Stimulated activated CD8-positive, alpha-beta memory T cell treated with anti-CD3 and anti-CD28 coated beads, Interleukin-4, amount 100 ng/mL, for 48 hours (primary cell): ENCODE measurements around the gene UFSP2.
"Not testable (repeated sequence)": the region's sequence is repeated elsewhere in the genome, so short reads cannot be mapped to it uniquely, and the experiment has no call there.

Experiments used
- DNase-seq: peaks from one replicate; pipeline ENCODE4 v3.0.0-alpha.2; 2020

Gene UFSP2

GRCh38 chr4:185381288-185382196 is 44.2 kb downstream of the UFSP2 start:
- DNase-seq, result no peak

DNA sequence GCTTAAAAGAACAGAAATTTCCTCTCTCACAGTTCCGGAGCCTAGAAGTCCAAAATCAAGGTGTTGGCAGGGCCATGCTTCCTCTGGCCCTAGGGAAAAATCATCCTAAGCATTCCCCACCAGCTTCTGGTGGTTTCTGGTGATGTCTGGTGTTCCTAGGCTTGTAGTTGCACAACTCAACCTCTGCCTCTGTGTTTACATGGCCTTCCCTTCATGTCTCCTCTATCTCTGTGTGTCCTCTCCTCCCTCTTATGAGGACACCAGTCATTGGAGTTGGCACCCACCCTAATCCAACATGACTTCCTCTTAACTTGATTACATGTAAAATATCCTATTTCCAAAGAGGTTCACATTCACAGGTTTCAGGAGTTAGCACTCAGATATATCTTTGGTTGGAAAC is 45.4 kb downstream of the UFSP2 start:
- DNase-seq, result no peak

GRCh38 chr4:185379326-185380295 is 46.2 kb downstream of the UFSP2 start:
- no peak for DNase-seq

GRCh38 chr4:185378264-185378663 is 47.5 kb downstream of the UFSP2 start:
- no peak for DNase-seq

DNA sequence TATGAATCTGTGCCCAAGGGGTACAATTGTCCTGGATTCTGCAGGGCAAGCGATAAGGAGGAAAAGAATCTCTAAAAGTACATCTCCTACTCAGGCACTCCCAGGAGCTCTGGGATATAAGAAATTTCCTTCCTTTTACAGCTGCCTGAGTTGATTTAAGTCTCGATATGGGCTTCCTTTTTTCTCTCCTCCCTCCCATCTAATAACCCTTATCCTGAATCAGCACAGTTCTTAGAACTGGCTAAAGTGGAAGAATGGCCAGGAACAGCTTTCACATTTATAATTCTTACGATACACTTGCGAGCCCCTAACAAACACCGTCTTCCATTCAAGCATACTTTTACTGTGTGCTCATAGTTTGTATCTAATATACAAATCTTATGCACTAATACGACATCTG is 51.2 kb downstream of the UFSP2 start:
- no peak for DNase-seq

DNA sequence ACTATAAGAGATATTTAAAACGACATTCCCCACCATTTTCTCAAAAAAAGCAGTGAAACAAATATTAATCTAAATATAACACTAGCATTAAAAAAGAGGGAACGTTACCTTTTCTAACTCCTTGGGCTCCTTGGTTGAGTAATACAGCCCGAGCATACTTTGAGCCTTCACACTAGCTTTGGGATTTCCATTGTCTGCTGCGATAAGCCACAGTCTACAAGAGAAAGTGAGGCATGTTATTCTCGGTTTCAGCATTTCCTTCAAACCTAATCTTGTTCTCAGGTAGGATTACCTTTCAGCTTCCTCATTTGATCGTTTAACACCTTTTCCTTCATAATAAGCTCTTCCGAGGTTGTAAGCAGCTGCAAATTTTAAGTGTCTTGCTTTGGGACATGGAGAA is 51.7 kb downstream of the UFSP2 start:
- DNase-seq, result no peak

- no peak for DNase-seq
Measured at GRCh38 chr4:185371702-185372101, 54.1 kb downstream of the UFSP2 start.

GRCh38 chr4:185370268-185370949 is 55.4 kb downstream of the UFSP2 start:
- no peak for DNase-seq

- DNase-seq, result no peak
Measured at GRCh38 chr4:185369731-185370130, 56.0 kb downstream of the UFSP2 start.

DNA sequence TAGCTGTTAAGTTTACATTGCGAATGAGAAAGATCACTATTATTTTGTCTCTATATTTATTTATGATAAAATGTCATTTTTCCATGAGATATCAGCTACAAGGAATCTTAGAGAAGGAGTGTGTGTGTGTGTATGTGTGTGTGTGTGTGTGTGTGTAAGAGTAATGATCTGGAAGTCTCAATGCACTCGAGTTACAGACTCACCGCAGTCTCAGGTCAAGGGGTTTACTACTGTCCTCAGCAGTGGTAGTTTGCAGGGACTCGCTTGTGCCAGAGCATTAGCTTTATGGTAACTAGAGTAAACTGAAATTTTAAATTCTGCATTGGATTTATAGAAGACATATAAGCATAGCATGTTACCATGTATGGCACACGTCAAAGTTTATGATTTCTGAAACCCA is 60.9 kb downstream of the UFSP2 start:
- no peak for DNase-seq

DNA sequence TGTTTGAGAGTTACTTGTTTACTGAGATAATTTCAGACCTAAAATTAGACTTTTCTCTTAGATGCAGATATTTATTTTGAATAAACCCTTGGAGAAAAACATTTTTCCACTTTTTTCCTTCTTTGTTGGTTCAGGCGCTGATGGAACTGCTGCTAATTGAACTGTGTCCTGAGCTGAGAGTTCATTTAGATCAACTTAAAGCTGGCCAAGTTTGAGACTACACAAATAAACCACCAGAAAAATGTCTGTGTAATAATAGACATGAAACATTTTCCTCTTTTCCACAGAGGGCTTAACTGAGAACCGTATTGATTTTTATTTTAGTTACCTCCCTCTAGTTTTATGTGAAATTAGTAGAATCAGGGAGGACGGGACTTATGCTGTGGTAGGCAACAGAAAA is 62.5 kb downstream of the UFSP2 start:
- DNase-seq, result no peak

DNA sequence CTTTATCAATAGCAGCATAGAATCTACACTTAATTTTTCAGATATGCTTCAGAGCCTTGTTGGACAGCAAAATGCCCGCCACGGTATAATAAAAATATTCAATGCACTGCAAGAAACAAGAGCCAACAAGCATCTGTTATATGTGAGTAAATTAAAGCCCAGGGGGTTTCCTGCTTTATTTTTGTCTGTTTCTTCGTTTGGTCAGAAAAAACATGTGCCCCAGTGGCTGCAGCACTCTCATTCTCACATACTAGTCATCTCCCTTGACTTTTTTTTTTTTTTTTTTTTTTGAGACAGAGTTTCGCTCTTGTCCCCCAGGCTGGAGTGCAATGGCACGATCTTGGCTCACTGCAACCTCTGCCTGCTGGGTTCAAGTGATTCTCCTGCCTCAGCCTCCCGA is 63.2 kb downstream of the UFSP2 start:
- not testable (repeated sequence) for DNase-seq

- no peak for DNase-seq
Measured at GRCh38 chr4:185361872-185362271, 63.9 kb downstream of the UFSP2 start.

- no peak for DNase-seq
Measured at GRCh38 chr4:185359767-185360446, 65.9 kb downstream of the UFSP2 start.

- no peak for DNase-seq
Measured at GRCh38 chr4:185358959-185359358, 66.8 kb downstream of the UFSP2 start.

DNA sequence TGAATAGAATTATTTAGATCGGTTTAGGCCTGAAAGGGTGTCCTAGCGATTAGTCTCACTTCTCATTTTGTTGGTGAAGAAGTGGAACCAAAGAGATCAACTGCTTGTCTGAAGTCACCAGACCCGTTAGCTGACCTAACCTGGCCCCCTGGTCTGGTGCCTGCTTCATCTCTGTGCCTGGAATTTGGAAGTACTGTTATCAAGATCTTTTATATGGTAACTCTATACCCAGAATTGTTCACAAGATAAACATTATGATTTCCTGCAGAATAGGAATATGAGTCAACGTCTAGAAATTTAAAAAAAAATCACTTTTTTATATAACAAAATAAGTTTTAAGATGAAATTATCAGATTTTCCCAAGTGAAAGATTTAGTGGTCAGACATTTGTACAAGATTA is 67.2 kb downstream of the UFSP2 start:
- no peak for DNase-seq

GRCh38 chr4:185357733-185358440 is 67.9 kb downstream of the UFSP2 start:
- DNase-seq, result no peak

DNA sequence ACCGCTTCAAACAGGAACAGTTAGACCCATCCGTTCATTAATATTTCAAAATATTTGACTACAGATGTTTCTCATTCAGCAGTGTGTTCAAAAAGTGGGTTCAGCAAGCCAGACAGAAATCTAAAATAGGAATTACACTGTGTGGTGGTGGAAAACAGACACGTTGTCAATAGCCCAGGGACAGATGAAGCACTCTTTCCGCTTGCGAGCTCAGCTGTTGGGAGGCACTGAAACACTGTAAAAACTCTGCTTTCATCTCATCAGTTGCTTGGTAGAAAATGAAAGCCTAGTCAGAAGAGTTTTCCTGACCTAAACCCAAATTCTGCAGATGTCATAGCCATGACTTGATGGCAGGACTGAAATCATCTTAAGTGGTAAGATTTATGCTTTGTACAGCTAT is 68.6 kb downstream of the UFSP2 start:
- no peak for DNase-seq

DNA sequence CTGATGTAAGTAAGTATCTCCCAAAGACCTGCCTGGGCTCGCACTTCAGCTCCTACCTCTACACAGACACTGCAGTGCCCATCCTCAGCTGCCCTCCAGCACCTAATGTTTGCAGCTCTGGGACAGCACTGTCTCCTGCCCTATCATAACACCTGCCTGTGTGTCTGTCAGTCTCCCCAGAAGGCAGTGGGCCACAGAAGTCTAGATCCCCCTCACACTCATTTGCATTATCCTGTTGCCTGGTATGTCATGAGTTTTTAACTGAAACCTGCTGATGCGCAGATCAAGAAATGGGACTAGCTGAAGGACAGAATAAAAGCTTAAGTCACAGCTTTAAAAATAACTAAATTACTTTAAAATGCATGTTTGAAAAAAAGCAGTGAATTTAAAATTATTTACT is 73.0 kb downstream of the UFSP2 start:
- DNase-seq, result no peak

- no peak for DNase-seq
Measured at GRCh38 chr4:185352202-185352601, 73.6 kb downstream of the UFSP2 start.

GRCh38 chr4:185351691-185352090 is 74.1 kb downstream of the UFSP2 start:
- DNase-seq, result no peak
